DMS 273 (cell line): Measurements from ENCODE around the gene MCM10.
A peak's percentile ranks its signal among the peaks of the same experiment; 100 is the strongest.
"Not testable (repeated sequence)": the region's sequence is repeated elsewhere in the genome, so short reads cannot be mapped to it uniquely, and the experiment has no call there.

Source experiments
- DNase-seq: peaks from one replicate; lab custom pipeline; 2025; ENCODE audit not compliant: unreplicated experiment; lab: John Stamatoyannopoulos, UW

The MCM10 gene

DNA sequence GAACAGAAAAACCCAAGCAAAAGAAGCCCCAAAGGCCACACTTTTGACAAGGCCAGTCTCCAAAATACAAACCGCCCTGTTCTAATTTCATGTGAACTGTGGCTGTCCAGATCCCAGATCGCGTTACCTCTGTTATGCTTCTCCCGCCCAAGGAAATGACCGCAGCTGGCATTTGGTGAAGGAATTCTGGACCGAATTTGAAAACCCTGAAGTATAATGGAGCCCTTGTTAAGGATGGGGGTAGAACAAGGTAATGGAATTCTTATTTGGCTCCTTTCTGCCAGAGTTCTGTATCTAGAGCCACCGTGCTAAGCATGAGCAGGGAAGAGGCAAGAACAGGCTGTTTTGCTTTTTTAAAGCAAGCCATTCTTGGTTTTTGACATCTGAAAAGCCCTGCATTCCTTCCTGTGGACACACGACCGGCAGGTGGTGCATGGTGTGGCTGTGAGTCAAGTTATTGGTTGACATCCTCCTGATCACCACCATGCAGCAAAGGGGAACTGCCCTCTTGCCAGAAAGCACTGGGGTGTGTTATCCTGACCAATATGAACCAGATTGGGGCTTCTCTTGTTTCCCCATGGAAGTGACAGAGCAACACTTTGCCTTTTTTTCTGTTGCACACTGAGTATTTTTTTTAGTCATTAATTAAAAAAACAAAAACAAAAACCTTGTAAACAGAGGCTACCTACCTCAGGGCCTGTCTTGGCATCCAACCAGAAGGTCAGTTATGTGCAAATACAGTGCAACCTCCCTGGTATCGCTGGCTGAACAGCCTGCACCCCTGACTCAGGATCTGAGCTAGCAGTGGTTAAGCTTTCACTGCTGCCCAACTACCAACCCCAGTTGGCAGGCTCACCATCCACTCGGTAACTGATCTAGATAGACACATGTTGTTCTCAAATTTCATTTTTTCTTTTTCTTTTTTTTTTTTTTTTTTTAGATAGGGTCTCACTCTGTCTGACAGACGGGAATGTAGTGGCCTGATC, 58.6 kb downstream of the MCM10 start:
- peak; percentile 23 for DNase-seq

DNA sequence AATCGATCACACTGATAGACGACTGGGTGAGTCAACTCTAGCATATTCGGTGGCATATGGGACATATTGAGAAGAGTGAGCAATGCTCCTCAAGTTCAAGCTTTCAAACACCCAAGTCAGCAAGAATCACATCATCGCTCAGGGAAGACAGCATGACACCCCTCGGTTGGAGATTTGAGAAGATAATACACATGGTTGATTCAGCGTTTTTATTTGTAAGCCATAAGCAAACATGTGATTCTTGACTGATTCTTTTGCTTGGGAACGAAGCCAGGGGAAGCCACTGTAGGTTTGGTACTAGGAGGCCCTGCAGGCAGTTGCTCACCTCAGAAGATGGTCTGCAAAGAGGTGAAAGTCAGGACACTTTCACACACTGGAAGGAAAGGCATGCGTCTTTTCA, 60.2 kb downstream of the MCM10 start:
- no peak for DNase-seq

DNA sequence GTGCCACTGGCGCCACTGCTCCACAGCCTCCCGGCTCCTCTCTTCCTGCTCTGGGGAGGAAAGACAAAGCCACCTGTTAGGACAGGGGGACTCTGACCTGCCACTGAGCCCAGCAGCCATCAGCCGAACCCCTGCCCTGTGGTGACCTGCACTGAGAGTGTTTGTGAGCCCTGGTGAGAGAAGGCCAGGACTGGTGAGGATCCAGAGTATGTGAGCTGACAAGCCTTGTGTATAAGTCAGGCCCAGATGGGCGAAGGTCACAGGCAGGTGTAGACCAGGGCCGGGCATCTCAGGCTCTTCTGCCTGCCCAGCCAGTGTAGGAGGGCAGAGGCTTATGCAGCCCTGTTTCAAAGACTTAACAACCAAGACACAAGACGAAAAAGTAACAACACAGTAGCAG, 60.8 kb downstream of the MCM10 start:
- no peak for DNase-seq

GRCh38 chr10:13222566-13222965, 61.2 kb downstream of the MCM10 start:
- DNase-seq = no peak

DNA sequence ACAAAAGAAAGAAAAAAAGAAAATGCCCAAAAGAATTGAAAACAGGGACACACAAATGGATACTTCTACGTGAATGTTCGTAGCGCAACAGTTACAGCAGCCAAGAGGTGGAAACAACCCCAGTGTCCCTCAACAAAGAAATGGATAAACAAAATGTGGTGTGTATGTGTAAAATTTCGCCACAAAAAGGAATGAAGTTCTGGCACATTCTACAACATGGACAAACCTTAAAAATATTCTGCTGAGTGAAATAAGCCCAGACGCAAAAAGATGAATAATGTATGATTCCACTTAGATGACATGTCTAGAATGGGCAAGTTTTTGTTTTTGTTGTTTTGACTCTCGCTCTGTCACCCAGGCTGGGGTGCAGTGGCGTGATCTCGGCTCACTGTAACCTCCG, 61.9 kb downstream of the MCM10 start:
- no peak for DNase-seq

DNA sequence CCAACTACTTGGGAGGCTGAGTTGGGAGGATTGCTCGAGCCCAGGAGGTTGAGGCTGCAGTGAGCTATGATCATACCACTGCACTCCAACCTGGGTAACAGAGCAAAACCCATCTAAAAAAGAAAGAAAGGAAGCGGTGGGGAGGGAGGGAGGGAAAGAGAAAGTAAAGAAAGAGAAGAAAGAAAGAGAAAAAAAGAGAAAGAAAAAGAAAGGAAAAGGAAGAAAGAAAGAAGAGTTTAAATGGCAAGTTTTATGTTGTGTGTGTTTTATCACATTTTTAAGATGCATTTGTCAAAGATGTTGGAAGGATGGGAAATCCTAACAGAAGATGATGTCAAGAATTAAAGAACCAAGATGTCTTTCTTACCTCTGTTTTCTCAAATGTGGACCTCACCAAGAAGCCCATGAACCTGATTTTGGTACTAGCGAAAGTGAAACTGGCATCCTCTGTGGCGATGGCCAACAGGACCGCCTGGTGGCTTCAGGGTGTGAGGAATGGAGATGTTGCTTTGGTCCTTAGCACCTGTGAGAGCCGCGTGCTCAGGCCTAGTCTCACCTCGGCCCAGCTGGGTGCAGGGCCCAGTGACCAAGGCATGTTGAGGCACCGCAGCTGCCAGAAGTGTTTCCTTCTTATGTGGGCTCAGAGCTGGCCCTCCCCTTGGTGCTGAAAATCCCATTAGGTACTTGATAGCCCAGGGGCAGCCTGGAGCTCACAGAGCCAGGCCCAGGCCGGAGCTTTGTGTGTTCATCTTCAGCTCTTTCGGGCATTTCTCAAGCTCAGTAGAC, 63.0 kb downstream of the MCM10 start:
- no peak for DNase-seq

- no peak for DNase-seq
Measured at GRCh38 chr10:13225601-13226000, 64.2 kb downstream of the MCM10 start.

DNA sequence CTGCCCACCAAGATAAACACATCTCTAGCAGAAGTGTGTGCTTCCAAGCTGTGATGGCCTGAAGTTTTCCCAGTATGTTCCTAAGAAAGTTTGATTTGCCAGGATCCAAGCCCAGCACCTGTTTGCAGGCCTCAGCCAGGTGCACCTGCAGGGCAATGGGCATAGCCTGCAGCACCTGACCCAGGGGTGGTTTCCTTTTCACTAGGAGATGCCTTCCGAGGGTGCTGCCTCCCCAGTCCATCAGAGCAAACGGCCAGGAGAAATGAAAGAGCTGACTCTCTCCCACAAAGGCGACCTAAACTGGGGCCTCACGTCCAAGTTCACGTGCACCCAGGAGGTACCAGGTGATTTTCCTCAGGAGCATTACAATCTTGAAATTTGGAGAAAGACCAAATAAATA, 65.7 kb downstream of the MCM10 start:
- DNase-seq = no peak

GRCh38 chr10:13231190-13231589, 69.8 kb downstream of the MCM10 start:
- DNase-seq = no peak

GRCh38 chr10:13231808-13232207, 70.5 kb downstream of the MCM10 start:
- no peak for DNase-seq

GRCh38 chr10:13233358-13233757, 72.0 kb downstream of the MCM10 start:
- DNase-seq = no peak

DNA sequence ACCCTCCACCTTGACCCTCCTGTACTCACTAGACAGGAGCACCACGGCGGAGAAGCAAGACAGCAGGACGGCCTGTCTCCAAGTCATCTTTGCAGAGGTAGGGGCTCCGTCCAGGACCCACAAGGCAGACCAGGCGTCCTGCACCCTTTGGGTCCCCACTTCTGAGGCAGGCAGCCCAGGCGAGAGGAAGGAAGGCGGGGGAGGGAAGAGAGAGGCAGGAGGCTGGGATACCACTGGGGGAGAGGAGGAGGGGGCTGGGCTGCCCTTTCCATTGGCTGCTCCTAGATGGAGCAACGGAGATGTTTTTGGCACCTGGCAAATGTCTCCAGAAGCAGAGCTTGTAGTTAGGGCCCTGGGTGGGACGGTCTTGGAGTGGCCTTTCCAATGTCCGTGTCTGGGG, 72.8 kb downstream of the MCM10 start, which contains the start of gene UCMA:
TSS of gene UCMA (minus strand) at position 203 of the 400 bp plus-strand sequence. CDS start at position 87, 116 bp downstream.
- no peak for DNase-seq

- not testable (repeated sequence) for DNase-seq
Measured at GRCh38 chr10:13234736-13235135, 73.4 kb downstream of the MCM10 start.

DNA sequence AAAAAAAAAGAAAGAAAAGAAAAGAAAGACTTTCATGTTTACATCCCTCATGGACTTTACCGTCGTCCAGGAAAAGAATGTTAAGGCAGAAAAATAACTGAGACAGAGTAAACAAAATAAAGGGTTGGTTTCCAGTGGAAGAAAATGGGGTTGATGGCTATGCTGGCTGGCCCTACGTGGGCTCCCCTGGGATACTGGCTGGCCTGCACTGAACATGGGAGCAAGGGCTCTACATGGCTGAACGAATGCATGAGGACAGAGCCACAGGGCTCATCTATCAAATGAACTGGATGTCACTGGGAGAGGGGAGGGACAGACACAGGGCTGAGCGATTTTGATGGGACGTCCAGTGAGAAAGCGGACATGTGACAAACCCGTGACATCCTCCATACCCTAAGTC, 75.3 kb downstream of the MCM10 start:
- no peak for DNase-seq

GRCh38 chr10:13238271-13239077, 77.1 kb downstream of the MCM10 start:
- DNase-seq = no peak

GRCh38 chr10:13239923-13240322, 78.6 kb downstream of the MCM10 start:
- DNase-seq = no peak

GRCh38 chr10:13241613-13242012, 80.3 kb downstream of the MCM10 start:
- no peak for DNase-seq

DNA sequence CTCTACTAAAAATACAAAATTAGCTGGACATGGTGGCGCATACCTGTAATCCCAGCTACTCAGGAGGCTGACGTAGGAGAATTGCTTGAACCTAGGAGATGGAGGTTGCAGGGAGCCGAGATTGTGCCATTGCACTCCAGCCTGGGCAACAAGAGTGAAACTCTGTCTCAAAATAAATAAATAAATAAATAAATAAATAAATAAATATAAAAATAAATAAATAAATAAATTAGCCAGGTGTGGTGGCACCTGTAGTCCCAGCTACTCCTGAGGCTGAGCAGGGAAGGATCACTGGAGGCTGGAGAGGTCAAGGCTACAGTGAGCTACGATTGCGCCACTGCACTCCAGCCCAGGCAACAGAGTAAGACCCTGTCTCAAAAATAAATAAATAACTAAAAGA, 80.9 kb downstream of the MCM10 start:
- not testable (repeated sequence) for DNase-seq

DNA sequence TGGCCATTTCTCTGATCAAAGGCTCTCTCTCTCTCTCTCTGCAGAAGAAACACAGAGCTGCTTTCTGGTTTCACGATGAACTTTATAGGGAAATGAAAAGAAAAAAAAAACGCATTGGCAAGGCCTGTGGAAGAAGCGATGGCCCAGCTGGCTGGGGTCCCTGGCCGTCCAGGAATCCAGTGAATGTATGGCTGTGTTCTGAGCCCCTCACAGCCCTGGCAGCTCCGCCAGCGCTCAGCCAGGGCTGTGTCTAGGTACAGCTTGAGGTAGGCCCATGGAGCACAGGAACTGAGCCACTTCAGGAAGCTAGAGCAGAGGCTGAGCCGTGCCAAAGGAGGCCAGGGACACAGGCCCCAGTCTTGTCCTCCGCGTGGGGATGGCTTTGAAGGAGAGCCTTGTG, 85.9 kb downstream of the MCM10 start:
- no peak for DNase-seq

- no peak for DNase-seq
Measured at GRCh38 chr10:13247784-13248183, 86.4 kb downstream of the MCM10 start.

GRCh38 chr10:13253726-13254125, 92.4 kb downstream of the MCM10 start:
- DNase-seq = no peak
